ENCODE measurements around the gene PSMD4.

Gene PSMD4

DNA sequence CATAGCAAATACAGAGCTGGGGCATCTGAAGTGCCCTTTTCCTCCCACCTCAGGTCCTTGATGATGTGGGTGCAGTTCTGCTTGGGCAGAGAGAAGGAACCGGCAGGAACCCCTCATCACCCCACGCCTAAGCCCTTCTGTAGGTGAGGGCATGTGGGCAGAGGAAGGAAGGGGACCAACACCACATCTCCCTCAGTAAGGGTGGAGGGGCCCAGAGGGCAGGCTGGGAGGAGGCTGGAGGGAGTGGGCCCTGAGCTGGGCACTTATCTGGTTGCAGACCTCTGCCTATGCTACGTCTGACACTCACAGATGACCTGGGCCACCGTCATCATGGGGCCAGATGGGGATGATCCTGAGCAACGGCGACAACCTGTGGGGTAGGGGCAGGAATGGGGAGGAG, 38.6 kb downstream of the PSMD4 start:
- in situ Hi-C loops (cut with MboI; ENCODE audit: low sequenced_read_pairs): no loop called here

DNA sequence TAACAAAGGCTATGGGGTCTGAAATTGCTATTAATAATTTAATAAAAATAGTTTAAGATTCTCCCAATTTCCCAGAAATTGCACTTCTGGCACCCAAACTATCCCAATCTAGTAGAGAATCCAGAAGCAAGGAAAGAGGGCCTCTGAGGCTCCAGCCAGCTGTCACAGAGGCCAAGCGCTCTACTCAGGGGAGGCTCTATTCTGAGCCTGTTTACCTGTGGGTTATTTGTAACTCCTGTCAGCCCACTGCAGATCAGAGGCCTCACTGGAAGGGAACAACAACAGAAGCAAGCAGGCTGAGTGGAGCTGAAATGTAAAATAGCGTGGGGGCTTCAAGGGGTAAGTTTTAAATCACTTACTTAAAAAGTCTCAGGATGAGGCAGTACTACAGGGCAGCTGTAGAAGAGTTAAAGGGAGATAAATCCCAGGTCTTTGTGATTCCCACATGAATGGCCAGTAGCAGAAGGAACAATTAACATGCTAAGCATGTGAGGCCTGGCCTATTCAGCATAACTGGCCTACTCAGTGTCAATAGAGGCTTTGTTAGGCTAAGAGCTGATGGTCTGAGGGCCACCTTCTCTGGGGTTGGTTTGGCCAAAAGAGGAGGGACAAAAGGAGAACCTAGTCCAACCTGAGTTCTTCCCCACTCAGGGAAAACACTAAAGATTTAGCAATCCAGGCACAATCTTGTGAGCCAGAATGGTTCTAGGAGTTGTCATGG, 40.4 kb downstream of the PSMD4 start:
- in situ Hi-C loops (cut with MboI; ENCODE audit: low sequenced_read_pairs): no loop called here

DNA sequence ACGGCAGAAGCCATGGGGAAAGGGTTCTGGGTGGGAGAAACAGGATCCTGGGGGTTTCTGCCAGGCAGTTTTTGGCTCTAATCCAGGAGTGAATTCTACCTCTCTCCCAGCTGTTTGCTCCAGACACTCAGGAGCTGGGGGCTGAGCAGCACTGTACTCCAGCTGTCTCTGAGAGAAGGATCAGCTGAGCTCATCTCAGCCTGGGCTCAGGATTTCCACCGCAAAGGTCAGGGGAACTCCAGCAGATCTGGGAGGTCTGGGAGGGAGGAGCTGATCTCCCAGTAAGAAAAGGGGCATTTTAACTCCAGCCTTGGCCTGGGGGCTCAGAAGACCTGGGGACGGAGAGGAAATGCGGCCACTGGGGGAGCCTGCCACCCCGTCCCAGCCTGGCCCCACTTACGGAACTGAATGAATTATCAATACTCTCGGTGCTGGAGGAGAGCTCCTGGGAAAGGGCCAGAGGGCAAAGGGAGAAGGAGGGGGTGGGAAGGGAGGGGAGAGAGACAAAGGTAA, 55.3 kb downstream of the PSMD4 start:
- in situ Hi-C loops (cut with MboI; ENCODE audit: low sequenced_read_pairs): no loop called here

DNA sequence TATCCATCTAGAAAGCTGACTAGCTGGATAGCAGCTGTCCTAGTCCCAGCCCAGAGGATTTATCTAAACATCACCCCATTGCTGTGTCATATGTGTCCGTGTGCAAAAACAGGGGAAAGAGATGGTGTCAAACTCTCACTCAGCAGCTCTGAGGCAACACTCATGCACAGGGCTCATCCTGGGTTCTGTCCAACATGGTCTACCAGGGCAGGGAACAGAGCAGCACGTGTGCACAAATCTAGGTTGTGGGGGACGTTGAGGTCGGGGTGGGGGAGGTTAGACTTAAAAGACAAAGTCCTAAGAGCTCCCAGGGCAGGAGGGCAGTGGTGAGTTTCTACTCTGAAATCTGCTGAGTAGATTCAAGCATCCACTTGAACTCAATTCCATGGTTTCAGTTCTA, 56.5 kb downstream of the PSMD4 start:
- in situ Hi-C loops (cut with MboI; ENCODE audit: low sequenced_read_pairs): no loop called here

DNA sequence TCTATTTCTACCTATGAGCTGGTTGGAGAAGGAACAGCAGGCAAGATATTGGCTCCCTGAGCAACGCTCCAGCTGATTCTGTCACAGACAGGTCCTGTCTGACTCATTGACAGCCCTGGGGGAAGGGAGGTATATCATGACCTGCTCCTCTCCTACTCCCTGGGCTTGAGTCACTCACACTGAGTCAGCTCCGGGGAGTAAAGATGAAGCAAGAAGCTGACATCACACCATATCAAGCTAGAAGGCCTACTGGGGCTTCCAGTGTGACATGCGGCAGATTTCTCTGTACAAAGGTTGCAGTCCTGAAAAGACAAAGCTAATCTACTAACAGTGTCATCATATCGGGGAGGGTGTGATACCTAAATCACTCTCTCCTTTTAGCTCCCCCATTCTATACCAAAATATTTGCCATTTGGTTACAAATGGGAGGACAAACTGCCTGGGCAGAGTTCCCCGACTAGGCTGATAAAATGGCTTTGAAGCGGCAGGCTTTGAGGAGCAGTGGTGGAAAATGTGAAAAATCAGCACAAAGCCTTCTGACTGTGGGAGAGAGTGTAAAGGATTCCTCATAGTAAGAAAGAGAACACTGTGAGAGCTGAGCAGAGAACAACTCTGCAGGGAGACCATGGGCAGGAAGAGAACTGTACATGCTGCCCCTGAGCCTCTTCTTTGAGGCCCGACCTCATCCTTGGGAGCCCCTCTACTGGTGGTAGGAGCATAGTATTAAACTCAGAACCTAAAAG, 57.2 kb downstream of the PSMD4 start:
- in situ Hi-C loops (cut with MboI; ENCODE audit: low sequenced_read_pairs): no loop called here

DNA sequence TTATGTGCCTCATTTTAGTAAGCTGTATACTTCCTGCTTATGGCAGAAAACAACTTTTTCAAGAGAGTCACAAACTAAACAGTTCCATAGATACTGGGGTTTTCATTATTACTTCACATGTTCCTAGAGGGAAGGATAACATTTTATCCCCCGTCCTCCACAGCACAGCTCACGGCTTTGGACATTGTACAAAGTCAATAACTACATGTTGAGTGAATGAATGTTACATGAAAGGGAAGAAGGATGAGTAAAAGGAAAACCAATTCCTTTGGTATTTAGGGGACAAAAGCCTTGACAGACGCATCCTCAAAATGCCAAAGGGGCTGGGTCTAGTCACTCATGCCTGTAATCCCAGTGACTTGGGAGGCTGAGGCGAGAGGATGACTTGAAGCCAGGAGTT, 57.9 kb downstream of the PSMD4 start:
- in situ Hi-C loops (cut with MboI; ENCODE audit: low sequenced_read_pairs): no loop called here

DNA sequence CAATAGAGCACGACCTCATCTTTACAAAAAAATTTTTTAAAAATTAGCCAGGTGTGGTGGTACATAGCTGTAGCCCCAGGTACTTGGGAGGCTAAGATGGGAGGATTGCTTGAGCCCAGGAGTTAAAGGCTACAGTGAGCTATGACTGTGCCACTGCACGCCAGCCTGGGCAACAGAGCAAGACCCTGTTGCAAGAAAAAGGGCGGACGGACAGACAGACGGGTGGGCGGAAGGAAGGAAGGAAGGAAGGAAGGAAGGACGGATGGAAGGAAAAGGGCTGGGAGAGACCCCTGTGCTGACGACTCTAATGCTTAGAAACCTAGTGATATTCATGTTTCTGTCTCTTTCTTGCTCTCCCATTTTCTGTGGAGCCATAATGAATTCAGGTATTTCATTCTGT, 58.3 kb downstream of the PSMD4 start:
- in situ Hi-C loops (cut with MboI; ENCODE audit: low sequenced_read_pairs): no loop called here

DNA sequence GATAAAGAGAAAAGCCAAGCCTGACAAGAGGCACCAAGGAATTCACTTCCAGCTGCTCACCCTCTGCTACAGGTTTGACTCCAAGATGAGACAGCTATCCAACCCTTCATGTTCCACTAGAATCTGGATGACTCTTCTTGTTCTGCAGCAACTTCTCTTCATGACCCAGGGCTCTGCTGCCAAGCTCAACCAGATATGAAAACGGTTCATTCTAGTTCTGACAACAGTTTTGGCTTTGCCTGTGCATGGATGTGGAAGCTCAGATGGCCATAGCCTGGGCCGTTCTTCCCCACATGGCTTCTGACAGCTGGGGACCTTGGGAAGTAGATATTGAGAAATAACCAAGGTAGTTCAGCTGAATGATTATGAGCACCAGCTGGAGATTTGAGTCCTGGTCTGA, 59.0 kb downstream of the PSMD4 start:
- in situ Hi-C loops (cut with MboI; ENCODE audit: low sequenced_read_pairs): no loop called here

DNA sequence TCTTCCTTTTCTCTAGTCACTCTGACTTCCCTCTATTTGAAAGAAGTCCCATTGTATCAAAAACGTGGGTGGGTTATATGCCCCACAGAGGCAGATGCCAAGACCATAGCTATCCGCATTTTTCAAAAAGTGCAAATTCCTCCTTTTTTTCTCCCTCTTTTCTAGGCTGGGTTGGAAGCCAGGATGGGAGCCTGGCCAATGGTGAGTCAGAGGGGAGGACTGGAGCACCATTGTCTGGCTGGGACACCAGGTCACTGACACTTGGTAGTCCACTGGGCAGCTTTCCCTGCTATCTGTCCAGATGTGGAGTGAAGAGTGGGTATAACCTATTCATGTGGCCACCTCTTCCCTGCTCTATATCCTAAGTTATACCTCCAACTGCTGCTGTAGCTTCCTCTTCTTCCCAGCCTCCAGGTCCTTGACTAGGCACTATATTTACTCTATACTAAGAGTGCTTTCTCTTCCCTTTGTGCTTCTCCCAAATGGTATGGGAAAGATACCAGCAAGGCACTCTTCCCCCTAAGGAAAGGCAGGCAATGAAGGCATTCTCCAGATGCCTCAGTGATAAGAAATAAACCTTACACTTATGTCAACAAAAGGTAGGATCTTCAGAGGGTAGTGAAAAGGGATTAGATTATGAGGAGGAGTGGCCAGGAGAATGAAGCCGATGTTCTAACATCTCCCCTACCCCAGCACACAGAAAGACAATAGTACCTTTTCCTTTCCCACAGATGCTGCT, 59.8 kb downstream of the PSMD4 start:
- in situ Hi-C loops (cut with MboI; ENCODE audit: low sequenced_read_pairs): no loop called here

DNA sequence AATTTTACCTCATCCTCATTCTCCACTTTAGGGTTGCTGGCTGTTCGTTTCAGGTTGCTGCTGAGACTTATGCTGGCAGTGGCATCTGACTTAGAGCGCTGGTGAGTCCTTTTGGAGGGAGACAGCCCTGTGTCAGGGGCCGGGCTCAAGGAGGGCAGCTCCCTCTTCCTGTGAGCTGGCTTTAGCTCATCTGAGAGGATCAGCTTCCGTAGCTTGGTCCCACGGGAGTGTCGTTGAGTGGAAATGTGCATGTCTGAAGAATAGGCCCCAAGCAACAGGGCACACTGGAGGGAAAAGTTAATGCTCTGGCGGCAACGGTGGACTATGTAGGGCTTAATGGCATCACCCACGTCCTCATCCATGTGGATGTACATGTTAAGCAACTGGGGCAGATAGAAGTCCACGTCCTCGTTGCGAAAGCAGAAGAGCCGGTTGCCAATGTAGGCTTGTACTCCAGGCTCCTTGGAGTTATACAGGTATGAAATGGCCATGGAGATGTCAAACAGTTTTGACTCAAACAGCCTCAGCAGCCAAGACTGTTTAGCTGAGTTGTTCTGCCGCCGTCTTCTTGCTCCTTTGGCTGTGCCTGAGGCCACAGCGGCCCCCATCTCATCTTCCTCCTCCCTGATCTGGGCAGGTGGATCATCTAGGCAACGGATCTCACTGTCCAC, 61.2 kb downstream of the PSMD4 start:
- in situ Hi-C loops (cut with MboI; ENCODE audit: low sequenced_read_pairs): no loop called here

All from HL-60/S4 treated with retinoic acid at 250 ng/mL for 4 days and 3 days (cell line).